ENCODE measurements around the gene FAM124B.

The FAM124B gene

DNA sequence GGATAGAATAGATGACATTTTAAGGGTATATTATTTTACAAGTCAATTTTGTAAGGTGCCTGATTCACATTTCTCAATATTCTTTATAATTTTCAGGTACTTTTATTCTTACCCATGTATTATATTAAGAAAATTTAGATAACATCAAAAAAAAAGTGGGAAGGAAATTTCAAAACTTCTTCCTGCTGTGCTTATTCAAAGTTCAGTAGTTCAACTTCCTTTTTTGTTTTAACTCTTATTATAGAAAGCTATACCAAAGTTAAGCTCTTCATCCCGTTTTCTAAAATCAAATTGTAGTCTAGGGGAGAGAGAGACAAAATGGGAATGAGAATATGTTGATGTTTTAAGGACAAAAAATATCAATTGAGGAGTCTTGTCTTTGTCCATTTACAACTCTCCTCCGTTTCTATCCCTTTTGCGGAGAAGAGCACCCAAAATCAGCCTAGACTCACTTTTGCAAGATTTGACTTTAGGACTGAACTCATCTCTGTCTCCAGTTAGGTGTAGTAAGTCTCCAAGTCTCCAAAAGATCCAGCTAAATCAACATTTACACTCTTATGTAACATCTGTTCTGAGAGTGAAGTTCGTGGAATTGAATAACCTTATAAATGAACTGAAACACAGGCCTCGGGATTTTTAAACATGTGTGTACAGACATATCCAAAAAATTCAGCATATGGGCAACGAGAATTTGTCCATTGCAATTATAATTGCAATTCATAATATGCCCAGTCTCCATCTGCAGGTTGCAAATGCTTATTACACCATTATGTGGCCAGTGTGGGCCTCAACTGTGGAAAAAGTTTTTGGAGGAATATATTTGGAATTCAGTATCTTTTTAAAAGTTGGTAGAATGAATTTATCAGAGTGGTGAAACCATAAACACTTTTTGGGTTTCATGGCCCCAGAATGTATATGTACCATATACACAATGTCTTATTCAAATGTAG lies 23.9 kb downstream of the FAM124B start:
- no peak overlapping the region for H3K4me3 ChIP-seq (ENCODE audit: low read depth, low read length)
- no peak for DNase-seq (ENCODE audit: low read depth)
- peak; percentile 9 for TF ChIP-seq CTCF (IDR thresholded peaks at IDR 0.05; ENCODE audit: low read depth, low read length, missing control alignments)

DNA sequence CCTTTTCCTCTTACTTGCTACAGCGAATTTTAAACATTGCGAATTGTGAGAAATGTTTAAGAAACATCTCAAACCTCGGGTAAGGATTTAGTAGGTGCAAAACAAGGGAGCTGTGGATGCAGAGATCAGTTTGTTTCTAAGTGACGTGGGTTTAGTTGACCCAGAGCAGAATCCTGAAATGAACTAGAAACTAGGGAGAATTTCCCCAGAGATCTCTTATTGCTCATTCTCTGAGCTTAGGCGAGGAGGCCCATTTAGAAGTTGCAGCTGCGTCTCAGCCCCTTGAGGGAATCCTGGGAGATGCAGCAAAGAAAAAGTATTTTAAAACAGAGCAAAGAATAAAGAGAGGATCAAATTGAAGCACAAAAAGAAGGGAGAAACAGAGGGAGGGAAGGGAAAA lies 29.3 kb downstream of the FAM124B start:
- no peak for TF ChIP-seq CTCF (IDR thresholded peaks at IDR 0.05; ENCODE audit: low read depth, low read length, missing control alignments)
- H3K4me3 ChIP-seq (ENCODE audit: low read depth, low read length), result no peak overlapping the region
- no peak for DNase-seq (ENCODE audit: low read depth)

DNA sequence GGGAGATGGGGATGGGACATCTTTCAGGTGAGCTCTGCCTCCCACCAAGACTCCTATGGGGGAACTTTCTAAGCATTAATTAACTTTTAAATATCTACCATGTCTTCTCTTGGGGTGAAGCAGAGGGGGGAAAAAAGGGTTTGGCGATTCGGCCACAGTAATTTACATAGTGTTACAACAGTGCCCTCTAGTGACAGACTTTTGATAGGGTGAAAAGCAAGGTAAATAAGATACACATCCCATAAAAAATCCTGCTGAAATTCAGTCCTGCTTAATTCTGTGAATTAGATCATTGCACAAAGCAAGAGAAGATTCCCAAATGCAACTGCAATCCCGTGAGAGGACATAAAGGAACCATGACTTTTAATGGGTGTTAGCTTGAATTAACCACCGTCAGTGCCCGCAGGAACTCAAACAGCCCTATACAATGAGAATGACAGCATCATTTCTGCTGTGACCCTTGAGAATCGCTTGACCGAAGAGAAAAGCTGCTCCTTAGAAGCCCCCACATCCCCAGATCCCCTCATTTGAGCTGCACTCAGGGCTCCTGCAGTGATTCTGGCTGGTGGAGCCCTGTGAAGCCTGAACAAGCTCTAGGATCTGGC lies 32.8 kb downstream of the FAM124B start:
- peak; percentile 15 for DNase-seq (ENCODE audit: low read depth)
- TF ChIP-seq CTCF (IDR thresholded peaks at IDR 0.05; ENCODE audit: low read depth, low read length, missing control alignments), result peak; percentile 57
- H3K4me3 ChIP-seq (ENCODE audit: low read depth, low read length), result no peak overlapping the region

DNA sequence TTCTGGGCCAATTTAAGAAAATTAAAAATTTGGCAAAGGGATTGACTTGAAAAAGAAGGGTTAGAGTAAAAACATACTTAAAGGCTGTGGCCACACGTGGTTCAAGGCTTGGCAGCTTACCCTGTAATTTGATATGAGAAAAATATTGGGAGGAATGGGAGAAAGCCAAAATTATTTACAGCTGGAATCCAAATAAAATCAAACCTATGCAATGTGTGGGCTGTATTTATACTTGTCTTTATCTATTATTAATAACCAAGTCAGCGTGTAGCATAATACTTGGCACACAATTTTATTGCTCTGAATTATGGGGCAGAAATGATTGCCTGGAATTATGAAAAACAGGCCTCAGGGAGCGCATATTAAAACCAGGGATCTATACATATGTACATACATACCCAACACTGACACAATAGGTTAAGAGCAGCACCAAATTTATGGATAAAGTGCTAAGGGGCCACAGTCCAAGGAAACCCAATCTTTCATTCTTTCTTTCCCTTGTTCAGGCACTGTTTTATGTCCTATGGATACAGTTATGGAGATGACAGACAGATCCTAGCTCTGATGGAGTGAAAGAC lies 35.6 kb downstream of the FAM124B start:
- no peak overlapping the region for H3K4me3 ChIP-seq (ENCODE audit: low read depth, low read length)
- TF ChIP-seq CTCF (IDR thresholded peaks at IDR 0.05; ENCODE audit: low read depth, low read length, missing control alignments), result no peak
- DNase-seq (ENCODE audit: low read depth), result no peak

GRCh38 chr2:224365331-224365730 lies 36.6 kb downstream of the FAM124B start:
- no peak for TF ChIP-seq CTCF (IDR thresholded peaks at IDR 0.05; ENCODE audit: low read depth, low read length, missing control alignments)
- H3K4me3 ChIP-seq (ENCODE audit: low read depth, low read length), result no peak overlapping the region
- DNase-seq (ENCODE audit: low read depth), result no peak

GRCh38 chr2:224363281-224363680 lies 38.6 kb downstream of the FAM124B start:
- DNase-seq (ENCODE audit: low read depth), result no peak
- TF ChIP-seq CTCF (IDR thresholded peaks at IDR 0.05; ENCODE audit: low read depth, low read length, missing control alignments), result no peak
- H3K4me3 ChIP-seq (ENCODE audit: low read depth, low read length), result no peak overlapping the region

Data from GM12864 (cell line).